Gastroesophageal sphincter (tissue), 3 donors: ENCODE data around the gene ARFIP2.

Experiments used
- POLR2AphosphoS5 ChIP-seq: sonication (generic); formaldehyde crosslinking; IDR thresholded peaks from one replicate; pipeline ENCODE4 v1.6.1; 2017; ENCODE audit warnings: antibody characterized with exemption
- TF ChIP-seq, protein P1 (sequence below), 4 experiments: fragments of 200-600 bp in 2 of 4; fragments of 450-650 bp in 2 of 4; sonication (generic) in 1 of 4; IDR thresholded peaks; one replicate each; pipeline ENCODE4 v1.5.1; 2017 to 2019; ENCODE audit warnings: antibody characterized with exemption in 4 of 4, mild to moderate bottlenecking in 2 of 4, moderate library complexity in 2 of 4

- TF ChIP-seq, protein P1, sequence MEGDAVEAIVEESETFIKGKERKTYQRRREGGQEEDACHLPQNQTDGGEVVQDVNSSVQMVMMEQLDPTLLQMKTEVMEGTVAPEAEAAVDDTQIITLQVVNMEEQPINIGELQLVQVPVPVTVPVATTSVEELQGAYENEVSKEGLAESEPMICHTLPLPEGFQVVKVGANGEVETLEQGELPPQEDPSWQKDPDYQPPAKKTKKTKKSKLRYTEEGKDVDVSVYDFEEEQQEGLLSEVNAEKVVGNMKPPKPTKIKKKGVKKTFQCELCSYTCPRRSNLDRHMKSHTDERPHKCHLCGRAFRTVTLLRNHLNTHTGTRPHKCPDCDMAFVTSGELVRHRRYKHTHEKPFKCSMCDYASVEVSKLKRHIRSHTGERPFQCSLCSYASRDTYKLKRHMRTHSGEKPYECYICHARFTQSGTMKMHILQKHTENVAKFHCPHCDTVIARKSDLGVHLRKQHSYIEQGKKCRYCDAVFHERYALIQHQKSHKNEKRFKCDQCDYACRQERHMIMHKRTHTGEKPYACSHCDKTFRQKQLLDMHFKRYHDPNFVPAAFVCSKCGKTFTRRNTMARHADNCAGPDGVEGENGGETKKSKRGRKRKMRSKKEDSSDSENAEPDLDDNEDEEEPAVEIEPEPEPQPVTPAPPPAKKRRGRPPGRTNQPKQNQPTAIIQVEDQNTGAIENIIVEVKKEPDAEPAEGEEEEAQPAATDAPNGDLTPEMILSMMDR (IDR thresholded peaks at IDR 0.05): no peak
- TF ChIP-seq POLR2AphosphoS5: no peak
Measured at GRCh38 chr11:6502382-6502781, 21.3 kb upstream of the ARFIP2 start.
